Measurements from ENCODE around the gene HDAC3. TPM values are rescaled to one million over a fixed set of nuclear protein-coding genes. Genes with fewer than 3 reads are reported as not detected.

Gene HDAC3
- total RNA-seq, 4 donors from 2014 or later = 31.2 to 55.6 (median 47.9) TPM

DNA sequence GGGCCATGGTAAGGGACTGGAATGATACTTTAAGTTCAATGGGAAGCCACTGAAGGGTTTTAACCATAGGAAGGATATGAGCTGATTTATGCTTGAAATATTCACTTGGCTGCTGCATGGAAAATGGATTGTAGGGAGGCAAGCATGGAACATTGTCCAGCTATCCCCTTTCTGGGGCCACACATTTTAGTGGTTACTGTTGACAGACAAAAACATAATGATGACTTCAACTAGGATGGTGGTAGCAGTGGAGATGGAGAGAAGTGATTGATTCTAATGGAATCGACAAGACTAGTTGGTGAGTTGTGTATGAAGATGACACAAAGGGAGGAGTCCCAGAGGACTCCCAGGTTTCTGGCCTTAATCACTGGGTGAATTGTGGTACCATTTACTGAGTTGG lies 20.8 kb upstream of the HDAC3 start:
- no peak overlapping the region for H3K27ac ChIP-seq
- H3K36me3 ChIP-seq = peaks cover 0 to 8% (median 0%) of the 10 kb centered on the region in 3 donors
- H3K4me3 ChIP-seq = no peak overlapping the region
- no peaks in the 10 kb centered on the region for H3K4me1 ChIP-seq
- DNase-seq = no peak
- H3K9me3 ChIP-seq = no peaks in the 10 kb centered on the region
- no peaks in the 10 kb centered on the region for H3K27me3 ChIP-seq
- no peak for TF ChIP-seq POLR2A (IDR thresholded peaks at IDR 0.05)

DNA sequence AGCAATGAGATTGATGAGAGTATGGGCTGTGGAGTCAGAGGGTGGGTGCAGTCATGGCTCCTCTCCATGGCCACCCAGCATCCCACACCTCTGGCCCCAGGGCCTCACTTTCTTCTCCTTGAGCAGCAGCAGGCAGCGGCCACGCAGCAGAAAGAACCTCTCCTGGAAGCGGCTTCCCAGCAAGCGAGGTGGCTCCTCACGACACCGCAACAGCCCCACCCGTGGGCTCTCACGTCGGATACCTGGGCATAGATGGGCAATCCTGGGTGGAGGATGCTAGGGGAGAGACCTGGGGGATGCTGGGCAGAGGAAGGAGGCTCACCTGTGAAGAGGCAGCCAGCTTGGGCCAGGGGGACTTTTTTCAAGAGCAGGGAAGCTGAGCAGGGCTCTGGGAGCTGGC lies 19.7 kb upstream of the HDAC3 start:
- Histone ChIP-seq H3K36me3 (peaks cover 0 to 8% (median 0%) of the 10 kb centered on the region in 3 donors), H3K4me3 (no peak overlapping the region), H3K4me1 (peaks cover 0 to 5% (median 0%) of the 10 kb centered on the region in 4 donors), H3K27me3 (no peaks in the 10 kb centered on the region), H3K27ac (no peak overlapping the region), H3K9me3 (no peaks in the 10 kb centered on the region)
- TF ChIP-seq, protein P1, sequence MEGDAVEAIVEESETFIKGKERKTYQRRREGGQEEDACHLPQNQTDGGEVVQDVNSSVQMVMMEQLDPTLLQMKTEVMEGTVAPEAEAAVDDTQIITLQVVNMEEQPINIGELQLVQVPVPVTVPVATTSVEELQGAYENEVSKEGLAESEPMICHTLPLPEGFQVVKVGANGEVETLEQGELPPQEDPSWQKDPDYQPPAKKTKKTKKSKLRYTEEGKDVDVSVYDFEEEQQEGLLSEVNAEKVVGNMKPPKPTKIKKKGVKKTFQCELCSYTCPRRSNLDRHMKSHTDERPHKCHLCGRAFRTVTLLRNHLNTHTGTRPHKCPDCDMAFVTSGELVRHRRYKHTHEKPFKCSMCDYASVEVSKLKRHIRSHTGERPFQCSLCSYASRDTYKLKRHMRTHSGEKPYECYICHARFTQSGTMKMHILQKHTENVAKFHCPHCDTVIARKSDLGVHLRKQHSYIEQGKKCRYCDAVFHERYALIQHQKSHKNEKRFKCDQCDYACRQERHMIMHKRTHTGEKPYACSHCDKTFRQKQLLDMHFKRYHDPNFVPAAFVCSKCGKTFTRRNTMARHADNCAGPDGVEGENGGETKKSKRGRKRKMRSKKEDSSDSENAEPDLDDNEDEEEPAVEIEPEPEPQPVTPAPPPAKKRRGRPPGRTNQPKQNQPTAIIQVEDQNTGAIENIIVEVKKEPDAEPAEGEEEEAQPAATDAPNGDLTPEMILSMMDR (IDR thresholded peaks at IDR 0.05) = no peak
- TF ChIP-seq POLR2A (IDR thresholded peaks at IDR 0.05) = no peak
- DNase-seq = no peak

DNA sequence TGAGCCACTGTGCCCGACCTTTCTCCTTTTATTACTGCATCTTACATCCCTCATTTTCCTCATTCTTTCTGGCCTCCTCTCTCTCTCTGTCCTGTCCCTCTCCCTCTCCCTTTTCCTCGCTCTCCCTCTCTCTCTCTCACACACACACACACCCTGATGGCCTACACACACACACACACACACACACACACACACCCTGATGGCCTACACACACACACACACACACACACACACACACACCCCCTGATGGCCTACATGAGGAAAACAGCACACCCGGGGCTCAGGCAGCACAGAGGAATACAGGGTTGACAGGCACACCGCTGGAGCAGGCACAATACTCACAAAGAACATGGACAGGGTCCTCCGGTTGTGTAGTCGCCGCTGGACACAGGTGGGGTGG lies 18.4 kb upstream of the HDAC3 start:
- Histone ChIP-seq H3K27ac (no peak overlapping the region), H3K4me1 (peaks cover 0 to 13% (median 3%) of the 10 kb centered on the region in 4 donors), H3K36me3 (peaks cover 0 to 8% (median 0%) of the 10 kb centered on the region in 3 donors), H3K4me3 (no peak overlapping the region), H3K27me3 (no peaks in the 10 kb centered on the region), H3K9me3 (no peaks in the 10 kb centered on the region)
- no peak for DNase-seq
- TF ChIP-seq, protein P1 (IDR thresholded peaks at IDR 0.05) = no peak
- no peak for TF ChIP-seq POLR2A (IDR thresholded peaks at IDR 0.05)

DNA sequence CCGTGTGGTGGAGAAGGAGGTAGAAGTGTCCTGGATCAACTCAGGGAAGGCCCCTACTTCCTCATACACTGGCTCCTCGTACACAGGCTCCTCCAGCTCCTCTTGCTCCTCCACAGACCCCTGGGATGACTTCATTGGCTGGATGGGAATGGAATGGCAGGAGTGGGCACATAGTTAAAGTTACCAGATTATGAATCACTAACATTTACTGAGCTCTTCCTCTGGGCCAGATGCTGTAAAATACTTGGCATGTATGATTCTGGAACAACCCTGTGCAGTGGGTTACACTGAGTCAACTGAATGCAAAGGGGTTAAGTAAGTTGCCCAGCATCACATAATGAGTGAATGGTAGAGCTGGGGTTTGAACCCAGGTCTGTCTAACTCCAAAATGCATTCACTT lies 17.6 kb upstream of the HDAC3 start:
- Histone ChIP-seq H3K27me3 (no peaks in the 10 kb centered on the region), H3K27ac (no peak overlapping the region), H3K9me3 (no peaks in the 10 kb centered on the region), H3K36me3 (peaks cover 0 to 8% (median 0%) of the 10 kb centered on the region in 3 donors), H3K4me1 (peaks cover 0 to 14% (median 3%) of the 10 kb centered on the region in 4 donors), H3K4me3 (no peak overlapping the region)
- no peak for DNase-seq
- TF ChIP-seq, protein P1 (IDR thresholded peaks at IDR 0.05) = no peak
- no peak for TF ChIP-seq POLR2A (IDR thresholded peaks at IDR 0.05)

DNA sequence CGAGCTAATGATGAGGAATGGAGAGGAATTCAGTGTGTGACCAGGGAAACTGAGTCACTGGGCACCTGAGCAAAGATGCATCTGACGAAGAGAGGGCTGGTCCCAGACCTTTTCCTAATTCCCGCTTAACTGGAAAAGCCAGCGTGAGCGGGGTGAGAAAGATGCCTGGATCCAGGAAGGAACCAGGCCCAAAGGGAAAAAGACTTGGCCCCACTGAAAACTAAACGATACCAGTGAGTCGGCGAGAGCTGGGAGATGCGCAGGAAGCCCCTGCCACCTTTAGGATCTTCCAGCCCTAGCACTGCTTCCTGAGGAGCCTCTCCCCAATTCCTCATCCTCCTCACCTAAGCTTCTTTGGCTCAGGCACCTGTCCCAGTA lies 15.1 kb upstream of the HDAC3 start:
- TF ChIP-seq, protein P1 (IDR thresholded peaks at IDR 0.05) = no peak
- no peak for TF ChIP-seq POLR2A (IDR thresholded peaks at IDR 0.05)
- peaks cover 0 to 9% (median 0%) of the 10 kb centered on the region in 3 donors for H3K36me3 ChIP-seq

DNA sequence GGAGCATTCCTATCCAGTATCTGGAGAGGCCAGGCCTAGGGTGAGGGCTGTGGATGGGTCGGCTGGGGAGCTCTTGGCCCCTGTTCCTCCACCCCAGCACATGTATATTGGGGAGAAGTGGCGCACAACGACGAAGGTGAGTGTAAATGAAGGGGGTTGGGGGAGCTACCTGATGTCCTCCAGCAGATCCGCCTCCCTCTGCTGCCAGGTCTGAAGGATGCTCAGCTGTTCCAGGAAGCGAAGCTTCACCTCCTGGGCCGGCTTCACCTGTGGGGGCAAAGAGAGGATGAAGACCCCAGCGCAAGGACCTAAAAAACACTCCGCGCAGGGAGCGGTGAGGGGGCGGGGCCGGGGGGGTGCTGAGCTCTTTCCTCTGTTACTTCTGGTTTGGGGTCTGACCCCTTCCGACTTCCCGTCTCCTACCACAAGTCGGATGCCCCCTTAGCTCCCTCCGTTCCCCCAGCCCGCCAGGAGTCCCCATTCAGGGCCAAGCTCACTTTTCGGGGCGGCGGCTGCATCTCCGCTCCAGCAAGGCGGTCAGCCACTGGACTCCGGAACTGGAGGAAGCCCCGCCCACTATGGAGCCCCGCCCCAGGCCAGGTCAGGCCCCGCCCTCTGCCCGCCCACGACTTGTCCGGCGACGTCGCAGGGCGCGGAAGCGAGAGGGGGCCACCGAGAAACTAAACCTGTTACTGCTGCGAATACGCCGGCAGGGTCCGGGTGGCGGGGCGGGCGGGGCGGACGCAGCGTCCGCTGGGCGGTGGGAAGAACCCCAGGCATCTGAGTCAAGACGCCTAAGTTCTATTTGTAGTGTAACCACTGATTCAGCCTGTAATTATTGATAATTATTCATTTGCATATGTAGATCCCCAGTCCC lies 14.4 kb upstream of the HDAC3 start, which contains the start of gene FCHSD1:
TSS of gene FCHSD1 (minus strand) at position 568 of the 877 bp plus-strand sequence. CDS start at position 518, 50 bp downstream.
- peak within 1 kb of the TSS; percentile 40 to 80 (median 70) for H3K27ac ChIP-seq
- H3K9me3 ChIP-seq = no peaks in the 10 kb centered on the region
- peaks cover 0 to 14% (median 3%) of the 10 kb centered on the region in 4 donors for H3K4me1 ChIP-seq
- peak; percentile 35 to 51 for TF ChIP-seq POLR2A (IDR thresholded peaks at IDR 0.05)
- TF ChIP-seq, protein P1 (IDR thresholded peaks at IDR 0.05) = peak in 2 of 6 experiments; percentile 14 to 22
- DNase-seq = peak; percentile 94 to 96 (median 96)
- H3K27me3 ChIP-seq = no peaks in the 10 kb centered on the region
- H3K36me3 ChIP-seq = peaks cover 0 to 10% (median 0%) of the 10 kb centered on the region in 3 donors
- H3K4me3 ChIP-seq = peak within 1 kb of the TSS; percentile 46 to 72 (median 65)

More for the DNA sequence above, 15.1 kb upstream of the HDAC3 start:
- H3K27me3 ChIP-seq = no peaks in the 10 kb centered on the region
- peaks cover 0 to 14% (median 3%) of the 10 kb centered on the region in 4 donors for H3K4me1 ChIP-seq
- H3K4me3 ChIP-seq = peak overlapping the region; percentile 46 to 72 (median 65)
- no peaks in the 10 kb centered on the region for H3K9me3 ChIP-seq
- peak overlapping the region; percentile 40 to 80 (median 70) for H3K27ac ChIP-seq
- peak in 1 of 3 donors; percentile 41 for DNase-seq
